GM19455 (cell line): Measurements from ENCODE around the gene SUCLG2.
"Not testable (repeated sequence)": the region's sequence is repeated elsewhere in the genome, so short reads cannot be mapped to it uniquely, and the experiment has no call there.

ENCODE experiments used
- ATAC-seq: cut with Tn5 transposase; IDR thresholded peaks from one replicate; pipeline ENCODE4 v1.9.1; 2021; ENCODE audit not compliant: unreplicated experiment

The SUCLG2 gene

GRCh38 chr3:67564008-67564407 is 90.4 kb downstream of the SUCLG2 start:
- no peak for ATAC-seq

GRCh38 chr3:67561667-67562394 is 92.6 kb downstream of the SUCLG2 start:
- ATAC-seq: no peak

GRCh38 chr3:67561266-67561665 is 93.1 kb downstream of the SUCLG2 start:
- no peak for ATAC-seq

- no peak for ATAC-seq
Measured at GRCh38 chr3:67559029-67559605, 95.3 kb downstream of the SUCLG2 start.

- ATAC-seq: no peak
Measured at GRCh38 chr3:67558426-67558825, 96.0 kb downstream of the SUCLG2 start.

GRCh38 chr3:67557848-67558355 is 96.5 kb downstream of the SUCLG2 start:
- ATAC-seq: no peak

- ATAC-seq: no peak
Measured at GRCh38 chr3:67551361-67552016, 102.9 kb downstream of the SUCLG2 start.

- ATAC-seq: no peak
Measured at GRCh38 chr3:67550541-67550940, 103.9 kb downstream of the SUCLG2 start.

GRCh38 chr3:67542502-67543250 is 111.7 kb downstream of the SUCLG2 start:
- ATAC-seq: not testable (repeated sequence)

- no peak for ATAC-seq
Measured at GRCh38 chr3:67540198-67540894, 114.1 kb downstream of the SUCLG2 start.

- ATAC-seq: not testable (repeated sequence)
Measured at GRCh38 chr3:67537203-67537602, 117.2 kb downstream of the SUCLG2 start.

GRCh38 chr3:67535006-67535405 is 119.4 kb downstream of the SUCLG2 start:
- ATAC-seq: no peak

- no peak for ATAC-seq
Measured at GRCh38 chr3:67534594-67534993, 119.8 kb downstream of the SUCLG2 start.

- no peak for ATAC-seq
Measured at GRCh38 chr3:67531181-67532101, 123.0 kb downstream of the SUCLG2 start.

GRCh38 chr3:67529915-67530314 is 124.5 kb downstream of the SUCLG2 start:
- ATAC-seq: no peak

- ATAC-seq: no peak
Measured at GRCh38 chr3:67529337-67529736, 125.1 kb downstream of the SUCLG2 start.

GRCh38 chr3:67526246-67526645 is 128.2 kb downstream of the SUCLG2 start:
- no peak for ATAC-seq

- no peak for ATAC-seq
Measured at GRCh38 chr3:67524046-67524445, 130.4 kb downstream of the SUCLG2 start.

- ATAC-seq: no peak
Measured at GRCh38 chr3:67522081-67522480, 132.3 kb downstream of the SUCLG2 start.
